Measurements from ENCODE around the gene CFLAR.

The CFLAR gene

DNA sequence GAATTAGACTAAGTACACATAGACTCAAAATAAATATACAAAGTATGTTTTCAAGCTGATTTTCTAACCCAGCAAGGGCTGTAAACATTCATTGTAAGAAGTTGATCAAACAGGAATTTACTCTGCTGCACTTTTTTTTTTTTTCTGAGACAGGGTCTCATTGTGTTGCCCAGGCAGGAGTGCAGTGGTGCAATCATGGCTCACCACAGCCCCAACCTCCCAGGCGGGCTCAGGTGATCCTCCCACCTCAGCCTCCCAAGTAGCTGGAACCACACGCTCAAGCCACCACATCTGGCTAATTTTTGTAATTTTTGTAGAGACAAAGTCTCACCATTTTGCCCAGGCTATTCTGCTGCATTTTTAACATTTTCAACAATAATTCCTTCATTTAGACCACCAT, 8.3 kb upstream of the CFLAR start:
- Histone ChIP-seq H3K9me3 (ENCODE audit: severe bottlenecking) (no peaks in the 10 kb centered on the region), H3K27me3 (ENCODE audit: insufficient read depth, low read depth, severe bottlenecking) (no peaks in the 10 kb centered on the region), H3K27ac (no peak overlapping the region), H3K36me3 (no peaks in the 10 kb centered on the region), H3K4me3 (ENCODE audit: low read depth, low read length) (no peak overlapping the region)
- TF ChIP-seq, protein P1, sequence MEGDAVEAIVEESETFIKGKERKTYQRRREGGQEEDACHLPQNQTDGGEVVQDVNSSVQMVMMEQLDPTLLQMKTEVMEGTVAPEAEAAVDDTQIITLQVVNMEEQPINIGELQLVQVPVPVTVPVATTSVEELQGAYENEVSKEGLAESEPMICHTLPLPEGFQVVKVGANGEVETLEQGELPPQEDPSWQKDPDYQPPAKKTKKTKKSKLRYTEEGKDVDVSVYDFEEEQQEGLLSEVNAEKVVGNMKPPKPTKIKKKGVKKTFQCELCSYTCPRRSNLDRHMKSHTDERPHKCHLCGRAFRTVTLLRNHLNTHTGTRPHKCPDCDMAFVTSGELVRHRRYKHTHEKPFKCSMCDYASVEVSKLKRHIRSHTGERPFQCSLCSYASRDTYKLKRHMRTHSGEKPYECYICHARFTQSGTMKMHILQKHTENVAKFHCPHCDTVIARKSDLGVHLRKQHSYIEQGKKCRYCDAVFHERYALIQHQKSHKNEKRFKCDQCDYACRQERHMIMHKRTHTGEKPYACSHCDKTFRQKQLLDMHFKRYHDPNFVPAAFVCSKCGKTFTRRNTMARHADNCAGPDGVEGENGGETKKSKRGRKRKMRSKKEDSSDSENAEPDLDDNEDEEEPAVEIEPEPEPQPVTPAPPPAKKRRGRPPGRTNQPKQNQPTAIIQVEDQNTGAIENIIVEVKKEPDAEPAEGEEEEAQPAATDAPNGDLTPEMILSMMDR (IDR thresholded peaks at IDR 0.05; ENCODE audit: low read depth, low read length), result no peak
- no peak for DNase-seq

- H3K27me3 ChIP-seq (ENCODE audit: insufficient read depth, low read depth, severe bottlenecking), result no peaks in the 10 kb centered on the region
- no peaks in the 10 kb centered on the region for H3K36me3 ChIP-seq
- H3K4me3 ChIP-seq (ENCODE audit: low read depth, low read length), result no peak overlapping the region
- DNase-seq, result no peak
- no peaks in the 10 kb centered on the region for H3K9me3 ChIP-seq (ENCODE audit: severe bottlenecking)
- TF ChIP-seq, protein P1 (IDR thresholded peaks at IDR 0.05; ENCODE audit: low read depth, low read length), result no peak
- H3K27ac ChIP-seq, result no peak overlapping the region
Measured at GRCh38 chr2:201108341-201108740, 7.6 kb upstream of the CFLAR start.

GRCh38 chr2:201109186-201109585, 6.8 kb upstream of the CFLAR start:
- TF ChIP-seq, protein P1 (IDR thresholded peaks at IDR 0.05; ENCODE audit: low read depth, low read length), result no peak
- no peaks in the 10 kb centered on the region for H3K36me3 ChIP-seq
- no peak overlapping the region for H3K4me3 ChIP-seq (ENCODE audit: low read depth, low read length)
- no peaks in the 10 kb centered on the region for H3K9me3 ChIP-seq (ENCODE audit: severe bottlenecking)
- H3K27ac ChIP-seq, result no peak overlapping the region
- no peaks in the 10 kb centered on the region for H3K27me3 ChIP-seq (ENCODE audit: insufficient read depth, low read depth, severe bottlenecking)
- no peak for DNase-seq

GRCh38 chr2:201110615-201111014, 5.3 kb upstream of the CFLAR start:
- Histone ChIP-seq H3K27me3 (ENCODE audit: insufficient read depth, low read depth, severe bottlenecking) (no peaks in the 10 kb centered on the region), H3K27ac (no peak overlapping the region), H3K4me3 (ENCODE audit: low read depth, low read length) (no peak overlapping the region), H3K9me3 (ENCODE audit: severe bottlenecking) (no peaks in the 10 kb centered on the region), H3K36me3 (no peaks in the 10 kb centered on the region)
- TF ChIP-seq, protein P1 (IDR thresholded peaks at IDR 0.05; ENCODE audit: low read depth, low read length), result no peak
- no peak for DNase-seq

DNA sequence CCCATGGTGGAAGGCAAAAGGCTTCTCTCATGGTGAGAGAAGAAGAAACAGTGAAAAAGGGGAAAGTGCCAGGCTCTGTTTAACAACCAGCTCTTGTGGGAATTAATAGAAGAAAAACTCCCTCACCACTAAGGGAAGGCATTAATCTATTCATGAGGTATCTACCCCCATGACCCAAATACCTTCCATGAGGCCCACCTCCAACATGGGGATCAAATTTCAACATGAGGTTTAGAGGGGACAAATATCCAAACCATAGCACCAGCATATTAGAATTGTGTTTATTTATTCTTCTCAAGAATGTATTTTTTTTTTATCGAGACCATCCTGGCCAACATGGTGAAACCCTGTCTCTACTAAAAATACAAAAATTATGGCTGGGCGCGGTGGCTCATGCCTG, 4.9 kb upstream of the CFLAR start:
- TF ChIP-seq, protein P1 (IDR thresholded peaks at IDR 0.05; ENCODE audit: low read depth, low read length), result no peak
- no peaks in the 10 kb centered on the region for H3K27me3 ChIP-seq (ENCODE audit: insufficient read depth, low read depth, severe bottlenecking)
- DNase-seq, result no peak
- no peaks in the 10 kb centered on the region for H3K36me3 ChIP-seq
- H3K9me3 ChIP-seq (ENCODE audit: severe bottlenecking), result no peaks in the 10 kb centered on the region
- H3K4me3 ChIP-seq (ENCODE audit: low read depth, low read length), result no peak overlapping the region
- no peak overlapping the region for H3K27ac ChIP-seq

DNA sequence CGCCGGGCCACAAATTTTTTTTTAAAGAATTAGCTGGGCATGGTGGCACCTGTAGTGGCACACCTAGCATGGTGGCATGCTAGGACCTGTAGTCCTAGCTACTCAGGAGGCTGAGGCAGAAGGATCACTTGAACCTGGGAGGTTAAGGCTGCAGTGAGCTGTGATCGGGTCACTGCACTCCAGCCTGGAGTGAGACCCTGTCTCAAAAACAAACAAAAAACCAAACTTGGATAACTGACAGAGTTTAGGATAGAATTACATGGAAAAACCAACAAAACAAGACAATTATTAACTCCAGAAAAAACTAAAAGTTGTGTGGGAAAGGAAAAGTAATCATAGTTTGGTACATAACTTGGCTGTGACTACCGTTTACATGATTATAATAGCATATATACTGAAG, 1.6 kb upstream of the CFLAR start:
- no peak for DNase-seq
- Histone ChIP-seq H3K27ac (no peak overlapping the region), H3K27me3 (ENCODE audit: insufficient read depth, low read depth, severe bottlenecking) (no peaks in the 10 kb centered on the region), H3K36me3 (no peaks in the 10 kb centered on the region), H3K9me3 (ENCODE audit: severe bottlenecking) (no peaks in the 10 kb centered on the region), H3K4me3 (ENCODE audit: low read depth, low read length) (no peak overlapping the region)
- TF ChIP-seq, protein P1 (IDR thresholded peaks at IDR 0.05; ENCODE audit: low read depth, low read length), result no peak

All from WERI-Rb-1 (cell line).